K562 (cell line): ENCODE data around the gene PPM1L. TPM values are rescaled to one million over a fixed set of nuclear protein-coding genes. Genes with fewer than 3 reads are reported as not detected.

Source experiments
- ATAC-seq: fragments of 200-7000 bp; cut with Tn5 transposase; 3 replicates; pipeline ENCODE4 v1.9.1; 2020; ENCODE audit warnings: moderate library complexity
- BruUV-seq: library from RNA; stranded (reverse); fragments of 400-500 nt; replicated peaks from 2 replicates; lab custom pipeline; 2021; lab: Mats Ljungman, UMichigan
- CTCF ChIA-PET: fragments of 300-600 bp; formaldehyde crosslinking; extraction: SDS; loops from one replicate; lab custom pipeline; 2021; ENCODE audit warnings: low intra/inter-chr PET ratio; lab: Yijun Ruan, JAX
- POLR2A ChIA-PET: fragments of 300-600, 350-650 bp; sonication (Branson Sonifier 250); formaldehyde crosslinking; extraction: SDS; loops from one replicate; lab custom pipeline; 2021; ENCODE audit warnings: antibody characterized with exemption, inconsistent platforms; lab: Yijun Ruan, JAX
- DNase-seq, 4 experiments: peaks; one replicate each; pipeline versions ENCODE4 v3.0.0 to v3.0.0-alpha.2; 2011 to 2018; ENCODE audit warnings: low spot score in 3 of 4, mixed read lengths in 3 of 4; ENCODE audit errors: extremely low read depth in 1 of 4
- FAIRE-seq: peaks from 2 replicates; lab custom pipeline; 2011; peaks lifted over from hg19 to GRCh38; lab: Jason Lieb, UNC
- H2AFZ ChIP-seq: 2 replicates; pipeline ENCODE4 v1.6.0; 2011; ENCODE audit warnings: low read depth, low read length, control low read depth, inconsistent platforms
- H3K27ac ChIP-seq: fragments of 200-600 bp; 3 replicates; pipeline ENCODE4 v1.8.0; 2011; ENCODE audit warnings: low read depth, mild to moderate bottlenecking, control low read depth, inconsistent platforms, low read length, moderate library complexity, mixed read lengths; ENCODE audit errors: extremely low read depth
- H3K27me3 ChIP-seq, 2 experiments: fragments of 300-600 bp in 1 of 2; 2 replicates in 1 of 2; 3 replicates in 1 of 2; pipeline versions ENCODE4 v1.6.0 to v1.8.0; 2011; ENCODE audit warnings: inconsistent platforms in 2 of 2, low read length in 2 of 2, mild to moderate bottlenecking in 1 of 2, mixed read lengths in 1 of 2, moderate library complexity in 1 of 2; ENCODE audit not compliant: control insufficient read depth in 2 of 2, insufficient read depth in 2 of 2
- H3K36me3 ChIP-seq: fragments of 300-600 bp; 3 replicates; pipeline ENCODE4 v1.8.0; 2011; ENCODE audit warnings: mild to moderate bottlenecking, low read length, inconsistent platforms; ENCODE audit not compliant: control insufficient read depth, insufficient read depth
- H3K4me1 ChIP-seq, 2 experiments: fragments of 200-600 bp in 1 of 2; replicated peaks in 1 of 2; 2 replicates in 1 of 2; 3 replicates in 1 of 2; pipeline versions ENCODE4 v1.5.1 to v1.8.0; 2011; ENCODE audit warnings: inconsistent platforms in 2 of 2, low read length in 2 of 2, mild to moderate bottlenecking in 1 of 2, mixed read lengths in 1 of 2, moderate library complexity in 1 of 2; ENCODE audit not compliant: control insufficient read depth in 2 of 2, insufficient read depth in 2 of 2
- H3K4me2 ChIP-seq: 2 replicates; pipeline ENCODE4 v1.6.1; 2011; ENCODE audit warnings: low read length, control low read depth, inconsistent platforms, mixed read lengths; ENCODE audit not compliant: insufficient read depth
- H3K4me3 ChIP-seq: fragments of 200-600 bp; sonication (generic), shearing (Covaris generic); 2 replicates; pipeline ENCODE4 v1.5.1; 2016; ENCODE audit warnings: control low read depth, inconsistent platforms
- H3K79me2 ChIP-seq: fragments of 200-600 bp; 3 replicates; pipeline ENCODE4 v1.8.0; 2011; ENCODE audit warnings: low read length, inconsistent platforms; ENCODE audit not compliant: control insufficient read depth, insufficient read depth
- H3K9ac ChIP-seq, 2 experiments: 2 replicates each; pipeline versions ENCODE4 v1.6.0 to v1.6.1; 2011; ENCODE audit warnings: low read depth in 2 of 2, low read length in 2 of 2, control low read depth in 1 of 2, inconsistent platforms in 1 of 2, mild to moderate bottlenecking in 1 of 2, mixed read lengths in 1 of 2; ENCODE audit not compliant: insufficient read depth in 1 of 2
- H3K9me1 ChIP-seq: one replicate; pipeline ENCODE4 v1.6.0; 2011; ENCODE audit warnings: inconsistent platforms, mild to moderate bottlenecking, low read length, moderate library complexity; ENCODE audit not compliant: control insufficient read depth, insufficient read depth
- H3K9me3 ChIP-seq: replicated peaks from 2 replicates; pipeline ENCODE4 v1.5.1; 2011; ENCODE audit warnings: low read depth, low read length, inconsistent platforms; ENCODE audit not compliant: control insufficient read depth, insufficient read depth
- H4K20me1 ChIP-seq: replicated peaks from 2 replicates; pipeline ENCODE4 v1.6.1; 2011; ENCODE audit warnings: low read length, inconsistent platforms, mixed read lengths; ENCODE audit not compliant: control insufficient read depth, insufficient read depth
- CGGBP1 ChIP-seq: fragments of 250-450 bp; sonication (Bioruptor Pico); IDR thresholded peaks from 2 replicates; pipeline ENCODE4 v1.9.0; 2021; ENCODE audit warnings: mild to moderate bottlenecking
- SPI1 ChIP-seq: IDR thresholded peaks from 2 replicates; pipeline ENCODE4 v1.6.1; 2011; ENCODE audit warnings: low read depth, low read length, control low read depth, borderline replicate concordance
- ZNF583 ChIP-seq: fragments of 250-450 bp; sonication (Bioruptor Pico); IDR thresholded peaks from 2 replicates; pipeline ENCODE4 v1.4.0; 2020
- ZNF592 ChIP-seq: fragments of 450-650 bp; IDR thresholded peaks from 2 replicates; pipeline ENCODE4 v1.6.1; 2017; ENCODE audit warnings: antibody characterized with exemption, mild to moderate bottlenecking
- WGBS: fragments of 100-300 bp; shearing (Covaris generic); methylation state at CpG from one replicate; pipeline ENCODE4 v1.1.6; 2016; ENCODE audit warnings: low coverage, mixed read lengths; ENCODE audit not compliant: insufficient coverage; ENCODE audit errors: missing lambda C conversion rate; 5-methylcytosine and 5-hydroxymethylcytosine counted together
- in situ Hi-C: fragments of 300-500 bp; cut with MboI; formaldehyde crosslinking; loops from 4 replicates; pipeline ENCODE4 v1.15.0; 2018; ENCODE audit warnings: inconsistent platforms, mixed read lengths
- intact Hi-C: fragments of 100-400 bp; cut with micrococcal nuclease; formaldehyde crosslinking; loops from 2 replicates; pipeline ENCODE4 v1.14.2; 2022
- polyA plus RNA-seq, 8 experiments: library from polyadenylated mRNA; depleted of rRNA in 4 of 8; stranded (reverse) in 5 of 8; unstranded in 3 of 8; fragments of >200 nt; fragmentation: Nextera tagmentation in 2 of 8; fragmentation: Illumina TruSeq in 1 of 8; extraction: Ambion mirVana in 2 of 8; extraction: Trizol in 1 of 8; gene quantifications; 2 replicates each; pipeline versions ENCODE4 v1.2.1 to v1.2.3, GENCODE V29; 2011 to 2014; ENCODE audit warnings: inconsistent platforms in 1 of 8, missing spikeins in 1 of 8
- total RNA-seq, 7 experiments: library from RNA; depleted of rRNA in 6 of 7; stranded (reverse); fragments of >200 nt in 6 of 7; fragmentation: Illumina TruSeq in 2 of 7; extraction: Trizol in 2 of 7; gene quantifications; 2 replicates each; pipeline versions ENCODE4 v1.2.1 to v1.2.3, GENCODE V29; 2011 to 2021; ENCODE audit warnings: low replicate concordance in 1 of 7

PPM1L gene
- total and polyA plus RNA-seq, 9 of the 15 experiments (the other 6 are each of a cell fraction or from before 2014, with no cell fraction given) = 0.01 to 0.41 (median 0.14) TPM

DNA sequence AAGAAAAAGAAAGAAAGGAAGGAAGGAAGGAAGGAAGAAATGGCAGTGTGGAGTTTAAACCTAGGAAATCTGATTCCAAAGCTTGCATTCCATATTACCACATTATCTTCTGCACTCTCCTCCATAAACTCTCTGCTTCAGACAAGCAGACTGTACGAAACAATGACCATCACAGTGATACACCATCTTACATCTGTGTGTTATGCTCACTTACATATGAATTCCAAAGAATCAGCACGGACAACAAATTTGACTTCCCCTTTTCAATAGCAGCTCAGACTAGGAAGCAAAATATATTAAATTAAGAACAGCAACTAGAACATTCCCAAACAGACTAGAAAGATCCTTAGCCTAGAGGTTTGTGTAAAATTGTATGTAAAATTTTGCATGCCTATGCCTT lies 18.0 kb upstream of the PPM1L start:
- WGBS = 0% methylated on average over 2 of the region's 2 CpGs
- H3K36me3 ChIP-seq = no peaks in the 10 kb centered on the region
- no peaks in the 10 kb centered on the region for H3K27me3 ChIP-seq
- no peak overlapping the region for H2AFZ ChIP-seq
- ATAC-seq (no peak), DNase-seq (no peak), FAIRE-seq (no peak)
- no TSS peak for BruUV-seq
- no peak overlapping the region for H3K9ac ChIP-seq
- H3K27ac ChIP-seq = no peak overlapping the region
- H3K4me2 ChIP-seq = no peak overlapping the region
- TF ChIP-seq ZNF592 (no peak), ZNF583 (no peak), SPI1 (peak; percentile 45; the same call in 1 of the 2 replicates), CGGBP1 (CRISPR knock-in tag) (no peak)
- no peaks in the 10 kb centered on the region for H3K9me1 ChIP-seq
- H3K9me3 ChIP-seq = no peaks in the 10 kb centered on the region
- H3K4me3 ChIP-seq = no peak overlapping the region
- ChIA-PET CTCF (no interaction called here), POLR2A (interaction anchor here (0.9 kb wide), 1 partner anchor 17 kb away, joined by 3 read pairs; no protein-coding TSS in a partner anchor)
- H3K4me1 ChIP-seq = no peaks in the 10 kb centered on the region
- no peaks in the 10 kb centered on the region for H3K79me2 ChIP-seq
- intact Hi-C loops (no loop called here), in situ Hi-C loops (no loop called here)
- no peaks in the 10 kb centered on the region for H4K20me1 ChIP-seq
